CD1c-positive myeloid dendritic cell (primary cell): ENCODE data around the gene TMEM140.

Source experiments
- DNase-seq: peaks from one replicate; pipeline ENCODE4 v3.0.0-alpha.2; 2016; ENCODE audit errors: extremely low spot score

The TMEM140 gene

GRCh38 chr7:135174941-135175340 lies 27.1 kb downstream of the TMEM140 start:
- no peak for DNase-seq

- no peak for DNase-seq
Observed at GRCh38 chr7:135175931-135176330, 28.1 kb downstream of the TMEM140 start.

- no peak for DNase-seq
Observed at GRCh38 chr7:135177028-135177696, 29.3 kb downstream of the TMEM140 start.

DNA sequence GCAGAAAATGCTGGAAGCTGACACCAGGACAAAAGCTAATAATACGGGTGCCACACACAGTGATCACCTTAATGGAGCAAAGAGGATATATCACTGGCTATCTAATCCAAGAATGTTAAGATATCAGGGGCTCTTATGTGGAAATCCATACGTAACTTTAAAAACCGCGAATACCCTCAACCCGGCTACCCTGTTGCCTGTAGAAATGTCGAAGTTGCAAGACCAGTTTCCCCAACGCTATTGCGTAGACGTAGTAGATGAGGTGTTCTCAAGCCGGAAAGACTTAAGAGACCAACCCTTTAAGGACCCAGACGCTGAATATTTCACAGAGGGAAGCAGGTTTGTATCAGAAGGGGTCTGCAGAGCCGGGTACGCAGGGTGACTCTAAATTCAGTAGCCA lies 30.5 kb downstream of the TMEM140 start:
- DNase-seq = no peak

DNA sequence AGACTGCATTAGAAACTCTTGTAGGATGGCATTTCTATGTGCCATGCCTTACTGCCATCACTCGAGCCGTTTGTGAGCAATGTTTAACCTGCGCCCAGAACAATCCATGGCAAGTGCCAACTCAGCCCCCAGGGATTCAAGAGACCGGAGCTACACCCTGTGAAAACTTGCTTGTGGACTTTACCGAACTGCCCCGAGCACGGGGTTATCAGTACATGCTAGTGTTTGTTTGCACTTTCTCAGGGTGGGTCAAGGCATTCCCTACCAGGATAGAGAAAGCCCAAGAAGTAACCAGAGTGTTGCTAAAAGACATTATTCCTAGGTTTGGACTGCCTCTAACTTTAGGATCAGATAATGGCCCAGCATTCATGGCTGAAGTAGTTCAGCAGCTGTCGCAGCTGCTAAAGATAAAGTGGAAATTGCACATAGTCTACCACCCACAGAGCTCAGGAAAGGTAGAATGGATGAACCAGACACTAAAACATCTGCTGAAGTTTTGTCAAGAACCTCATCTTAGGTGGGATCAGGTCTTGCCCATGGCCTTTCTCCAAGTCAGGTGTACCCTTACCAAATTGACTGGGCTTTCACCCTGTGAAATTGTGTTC lies 31.6 kb downstream of the TMEM140 start:
- no peak for DNase-seq

DNA sequence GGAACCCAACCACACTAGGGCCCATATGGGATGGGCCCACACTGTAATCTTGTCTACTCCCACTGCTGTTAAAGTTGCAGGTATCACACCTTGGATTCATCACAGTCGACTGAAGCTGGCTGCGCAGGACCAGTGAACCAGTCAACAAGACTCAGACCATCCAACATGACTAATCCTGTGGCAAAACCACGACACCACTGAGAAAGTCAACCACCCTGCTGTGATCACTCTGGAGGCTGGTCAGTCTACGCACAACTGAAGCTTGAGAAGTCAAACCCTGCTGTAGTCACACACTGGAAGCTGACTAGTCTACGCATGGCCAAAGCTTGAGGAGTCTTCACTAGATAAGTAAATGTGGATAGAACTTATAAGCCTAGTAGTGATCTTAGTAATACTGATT lies 32.2 kb downstream of the TMEM140 start:
- DNase-seq = no peak

- DNase-seq = no peak
Observed at GRCh38 chr7:135181261-135181928, 33.5 kb downstream of the TMEM140 start.

DNA sequence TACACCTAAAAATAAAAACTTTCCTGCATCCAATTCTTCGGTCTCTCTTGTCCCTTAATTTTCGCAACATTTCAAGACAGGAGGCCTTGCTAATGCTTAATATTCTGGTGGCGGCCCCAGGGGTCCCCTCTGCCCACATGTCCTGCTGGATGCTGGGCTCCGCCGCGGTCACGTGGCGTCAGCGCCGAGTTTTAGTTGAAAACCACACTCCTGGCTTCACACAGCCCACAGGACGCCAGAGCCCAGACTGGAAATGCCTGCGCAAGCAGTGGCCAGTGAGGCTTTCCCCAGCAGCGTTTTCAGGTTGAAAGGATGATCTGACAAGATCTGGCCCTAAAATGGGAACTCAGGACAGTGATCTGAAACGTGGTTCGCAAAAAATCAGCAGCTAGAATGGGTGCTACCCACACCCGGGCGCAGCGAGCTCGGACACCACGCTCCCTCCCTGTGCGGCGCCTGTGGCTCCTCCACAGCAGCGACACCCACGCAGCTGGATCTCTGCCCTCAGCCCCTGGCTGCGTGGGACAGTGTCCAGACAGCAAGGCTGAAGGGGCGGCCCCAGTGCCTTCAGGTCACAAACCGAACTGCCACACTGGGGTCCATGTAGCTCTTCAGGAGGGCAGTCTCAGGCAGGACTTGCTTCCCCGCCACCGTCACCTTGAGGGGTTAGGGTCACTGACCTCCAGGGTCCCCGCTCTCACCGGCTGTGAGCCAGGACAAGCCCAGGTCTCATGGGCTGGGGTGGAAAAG lies 34.2 kb downstream of the TMEM140 start:
- DNase-seq = no peak

GRCh38 chr7:135183478-135183877 lies 35.6 kb downstream of the TMEM140 start:
- no peak for DNase-seq

- no peak for DNase-seq
Observed at GRCh38 chr7:135184254-135184841, 36.5 kb downstream of the TMEM140 start.

GRCh38 chr7:135185471-135186260 lies 37.8 kb downstream of the TMEM140 start:
- DNase-seq = no peak

- no peak for DNase-seq
Observed at GRCh38 chr7:135186261-135186540, 38.3 kb downstream of the TMEM140 start.

GRCh38 chr7:135186841-135187253 lies 39.0 kb downstream of the TMEM140 start:
- DNase-seq = no peak

DNA sequence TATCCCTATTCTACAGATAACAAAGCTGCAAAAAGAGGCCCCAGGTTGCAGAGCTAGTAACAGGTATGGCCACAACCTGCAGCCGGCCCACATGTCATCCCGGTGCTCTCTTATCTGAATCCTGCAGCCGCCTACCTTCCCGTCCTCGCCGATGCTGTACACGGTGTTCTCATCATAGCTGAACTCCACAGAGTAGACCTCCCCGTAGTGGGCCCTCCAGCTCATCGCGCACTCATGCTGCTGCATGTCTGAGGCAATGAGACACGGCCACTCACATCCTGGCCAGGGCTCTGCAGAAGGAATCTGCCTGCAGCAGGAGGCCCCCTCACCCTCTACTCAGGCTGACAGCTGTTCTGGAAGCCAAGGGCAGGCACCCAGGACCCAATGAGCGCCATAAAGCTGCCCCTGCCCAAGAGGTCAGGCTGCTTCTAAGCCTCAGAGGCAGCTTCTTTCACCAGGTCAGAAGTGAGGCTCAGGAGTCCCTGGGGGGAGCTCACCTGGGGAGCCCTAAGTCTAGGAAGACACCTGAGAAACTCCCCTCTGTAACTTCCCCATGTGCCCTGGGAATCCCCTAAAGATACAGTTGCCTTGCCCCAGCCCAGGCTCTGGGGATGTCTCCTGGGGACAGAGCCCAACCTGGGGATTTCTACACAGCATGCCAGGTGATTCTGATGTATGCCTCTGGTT lies 40.6 kb downstream of the TMEM140 start:
- DNase-seq = no peak

GRCh38 chr7:135189221-135189662 lies 41.4 kb downstream of the TMEM140 start:
- DNase-seq = no peak

DNA sequence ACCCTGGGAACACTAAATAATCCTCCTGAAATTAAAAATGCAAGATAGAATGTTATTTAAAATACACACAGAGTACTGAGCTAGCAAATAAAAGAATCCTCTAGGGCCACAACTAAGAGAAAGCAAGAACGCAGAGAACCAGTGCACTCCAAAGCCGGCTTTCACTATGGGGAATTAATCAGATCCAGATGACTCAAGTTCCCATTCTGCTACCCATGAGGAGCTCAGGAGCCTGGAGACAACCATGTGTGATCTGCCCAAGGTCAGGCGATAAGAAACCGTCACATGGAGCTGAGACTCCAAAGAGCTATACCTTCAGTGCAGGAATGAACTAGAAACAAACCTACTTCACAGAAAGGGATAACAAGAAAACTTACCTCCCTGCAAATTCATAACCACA lies 42.1 kb downstream of the TMEM140 start:
- no peak for DNase-seq

DNA sequence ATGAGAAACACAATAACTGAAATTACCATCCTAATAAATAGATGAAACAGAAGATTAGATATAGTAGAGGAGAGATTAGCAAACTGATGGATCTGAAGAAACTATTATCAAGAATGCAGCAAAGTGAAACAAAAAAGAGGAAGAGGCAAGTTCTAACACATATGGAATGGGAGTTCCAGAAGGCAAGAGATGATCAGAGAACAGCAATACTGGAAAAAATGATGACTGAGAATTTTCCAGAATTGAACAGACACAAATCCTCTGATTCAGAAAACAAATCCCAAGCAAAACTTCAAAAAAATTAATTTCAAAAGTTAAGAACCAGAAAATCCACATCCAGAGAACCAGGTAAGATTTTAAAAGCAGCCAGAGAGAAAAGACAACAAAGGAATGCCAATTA lies 42.8 kb downstream of the TMEM140 start:
- no peak for DNase-seq

DNA sequence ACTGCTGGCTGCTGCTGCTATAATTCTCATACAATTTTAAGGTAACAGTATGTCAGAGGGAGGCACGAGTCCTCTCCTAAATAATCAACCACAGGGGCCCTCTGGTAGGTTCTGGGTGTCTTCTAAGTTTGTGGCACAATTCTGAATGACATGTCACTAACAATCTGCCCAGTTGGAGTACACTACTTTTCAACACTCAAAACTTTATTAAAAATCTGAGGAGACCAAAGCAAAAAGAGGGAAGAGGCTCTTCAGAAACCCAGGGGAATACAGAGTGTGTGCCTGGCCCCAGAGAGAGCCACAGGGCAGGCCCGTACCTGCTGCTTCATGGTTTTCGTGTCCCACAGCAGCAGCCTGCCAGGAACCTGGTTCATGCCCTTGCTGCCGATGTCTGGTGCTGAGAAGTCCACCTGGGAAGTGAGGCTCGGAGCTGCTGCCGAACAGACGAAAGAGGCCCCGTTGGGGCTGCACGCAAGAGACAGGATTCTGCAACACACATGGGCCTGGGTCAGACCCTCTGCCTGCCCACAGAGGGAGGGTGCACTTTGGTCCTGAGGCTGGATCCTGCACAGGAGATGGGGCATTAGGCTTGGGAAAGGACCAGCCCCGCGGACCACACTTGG lies 45.2 kb downstream of the TMEM140 start:
- no peak for DNase-seq

GRCh38 chr7:135193615-135194081 lies 45.8 kb downstream of the TMEM140 start:
- DNase-seq = no peak

DNA sequence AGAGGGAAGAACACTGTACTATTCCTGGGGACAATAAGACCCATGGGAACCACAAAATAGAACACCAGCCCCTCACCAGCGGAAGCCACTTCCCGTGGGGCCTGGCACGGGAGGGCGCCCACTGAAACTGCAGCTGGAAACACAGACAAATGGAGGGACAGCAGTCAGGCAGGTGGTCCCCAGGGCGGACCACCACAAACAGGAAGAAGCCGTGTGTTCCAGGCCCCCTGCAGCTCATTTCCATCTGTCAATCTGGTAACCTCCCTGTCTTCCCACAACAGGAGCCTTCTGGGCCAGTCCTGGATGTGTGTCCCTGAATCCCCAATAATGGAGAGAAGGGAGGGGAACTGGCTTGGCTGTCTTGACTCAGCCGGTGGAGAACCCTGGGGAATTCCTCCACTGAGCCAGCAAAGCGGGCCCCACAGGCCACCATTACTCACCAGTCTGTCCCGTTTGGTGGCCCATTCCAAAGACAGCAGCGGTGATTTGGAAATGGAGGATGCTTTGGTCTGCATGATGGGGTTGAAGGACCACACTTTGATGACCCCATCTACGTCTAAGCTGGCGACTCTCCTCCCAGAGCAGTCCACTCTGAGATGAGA lies 46.7 kb downstream of the TMEM140 start:
- DNase-seq = no peak
